ENCODE results near the gene OPRL1.

The OPRL1 gene

GRCh38 chr20:64137598-64138031 is 57.7 kb downstream of the OPRL1 start:
- Histone ChIP-seq H3K9me3 (ENCODE audit: low read length) (no peaks in the 10 kb centered on the region), H3K27ac (ENCODE audit: low read depth, low read length, poor library complexity, severe bottlenecking) (no peak overlapping the region), H3K4me3 (ENCODE audit: low read depth, low read length, poor library complexity, severe bottlenecking) (no peak overlapping the region), H3K4me1 (ENCODE audit: insufficient read depth, low read length, severe bottlenecking) (no peaks in the 10 kb centered on the region), H3K27me3 (ENCODE audit: insufficient read depth, low read length) (no peaks in the 10 kb centered on the region), H2AFZ (ENCODE audit: low read length) (no peak overlapping the region), H3K79me2 (ENCODE audit: insufficient read depth, low read length) (no peaks in the 10 kb centered on the region), H4K20me1 (ENCODE audit: insufficient read depth, low read length) (no peaks in the 10 kb centered on the region), H3K36me3 (ENCODE audit: insufficient read depth, low read length) (no peaks in the 10 kb centered on the region), H3K9me2 (ENCODE audit: low read depth, low read length) (no peaks in the 10 kb centered on the region), H3F3A (ENCODE audit: insufficient read depth, low read length) (no peaks in the 10 kb centered on the region), H3K9ac (ENCODE audit: low read length) (no peak overlapping the region), H3K4me2 (ENCODE audit: low read length) (no peak overlapping the region)
- TF ChIP-seq CTCF (IDR thresholded peaks at IDR 0.05; ENCODE audit: low read length) (no peak), EZH2 (IDR thresholded peaks at IDR 0.05; ENCODE audit: borderline replicate concordance, low read length) (no peak)

- Histone ChIP-seq H3K36me3 (ENCODE audit: insufficient read depth, low read length) (no peaks in the 10 kb centered on the region), H3K9me3 (ENCODE audit: low read length) (no peaks in the 10 kb centered on the region)
- no peak for TF ChIP-seq EZH2 (IDR thresholded peaks at IDR 0.05; ENCODE audit: borderline replicate concordance, low read length)
These were observed 58.5 kb downstream of the OPRL1 start for GRCh38 chr20:64138276-64138815.

GRCh38 chr20:64139199-64140060 is 59.5 kb downstream of the OPRL1 start:
- Histone ChIP-seq H3K27ac (ENCODE audit: low read depth, low read length, poor library complexity, severe bottlenecking) (no peak overlapping the region), H3K79me2 (ENCODE audit: insufficient read depth, low read length) (no peaks in the 10 kb centered on the region), H2AFZ (ENCODE audit: low read length) (no peak overlapping the region), H3K4me2 (ENCODE audit: low read length) (no peak overlapping the region), H4K20me1 (ENCODE audit: insufficient read depth, low read length) (no peaks in the 10 kb centered on the region), H3K36me3 (ENCODE audit: insufficient read depth, low read length) (no peaks in the 10 kb centered on the region), H3K4me1 (ENCODE audit: insufficient read depth, low read length, severe bottlenecking) (no peaks in the 10 kb centered on the region), H3F3A (ENCODE audit: insufficient read depth, low read length) (no peaks in the 10 kb centered on the region), H3K9me3 (ENCODE audit: low read length) (0 out of 2 replicates have a peak, but pooled peaks cover 5% of the 10 kb centered on the region), H3K9ac (ENCODE audit: low read length) (no peak overlapping the region), H3K4me3 (ENCODE audit: low read depth, low read length, poor library complexity, severe bottlenecking) (no peak overlapping the region), H3K27me3 (ENCODE audit: insufficient read depth, low read length) (no peaks in the 10 kb centered on the region), H3K9me2 (ENCODE audit: low read depth, low read length) (no peaks in the 10 kb centered on the region)
- no peak for TF ChIP-seq CTCF (IDR thresholded peaks at IDR 0.05; ENCODE audit: low read length)
- TF ChIP-seq EZH2 (IDR thresholded peaks at IDR 0.05; ENCODE audit: borderline replicate concordance, low read length): no peak

More at GRCh38 chr20:64138276-64138815, 58.5 kb downstream of the OPRL1 start:
- Histone ChIP-seq H4K20me1 (ENCODE audit: insufficient read depth, low read length) (no peaks in the 10 kb centered on the region), H3K9ac (ENCODE audit: low read length) (no peak overlapping the region), H3K27ac (ENCODE audit: low read depth, low read length, poor library complexity, severe bottlenecking) (no peak overlapping the region), H3F3A (ENCODE audit: insufficient read depth, low read length) (no peaks in the 10 kb centered on the region), H3K4me1 (ENCODE audit: insufficient read depth, low read length, severe bottlenecking) (no peaks in the 10 kb centered on the region), H3K4me3 (ENCODE audit: low read depth, low read length, poor library complexity, severe bottlenecking) (no peak overlapping the region), H3K79me2 (ENCODE audit: insufficient read depth, low read length) (no peaks in the 10 kb centered on the region), H2AFZ (ENCODE audit: low read length) (no peak overlapping the region), H3K9me2 (ENCODE audit: low read depth, low read length) (no peaks in the 10 kb centered on the region), H3K4me2 (ENCODE audit: low read length) (no peak overlapping the region), H3K27me3 (ENCODE audit: insufficient read depth, low read length) (no peaks in the 10 kb centered on the region)
